HFF-Myc (cell line): ENCODE results near the gene ADAMTS14.

Experiments used
- DNase-seq: peaks from one replicate; pipeline ENCODE4 v3.0.0-alpha.2; 2011; ENCODE audit warnings: low read depth; ENCODE audit errors: extremely low read depth
- H3K4me3 ChIP-seq: replicated peaks from 2 replicates; pipeline ENCODE4 v1.5.1; 2011; ENCODE audit warnings: low read depth, mild to moderate bottlenecking, control low read depth, low read length
- TF ChIP-seq, protein P1 (sequence below): IDR thresholded peaks from 2 replicates; pipeline ENCODE4 v1.5.1; 2012; ENCODE audit warnings: mild to moderate bottlenecking, low read depth, low read length, control low read depth; ENCODE audit errors: missing control alignments

The ADAMTS14 gene

DNA sequence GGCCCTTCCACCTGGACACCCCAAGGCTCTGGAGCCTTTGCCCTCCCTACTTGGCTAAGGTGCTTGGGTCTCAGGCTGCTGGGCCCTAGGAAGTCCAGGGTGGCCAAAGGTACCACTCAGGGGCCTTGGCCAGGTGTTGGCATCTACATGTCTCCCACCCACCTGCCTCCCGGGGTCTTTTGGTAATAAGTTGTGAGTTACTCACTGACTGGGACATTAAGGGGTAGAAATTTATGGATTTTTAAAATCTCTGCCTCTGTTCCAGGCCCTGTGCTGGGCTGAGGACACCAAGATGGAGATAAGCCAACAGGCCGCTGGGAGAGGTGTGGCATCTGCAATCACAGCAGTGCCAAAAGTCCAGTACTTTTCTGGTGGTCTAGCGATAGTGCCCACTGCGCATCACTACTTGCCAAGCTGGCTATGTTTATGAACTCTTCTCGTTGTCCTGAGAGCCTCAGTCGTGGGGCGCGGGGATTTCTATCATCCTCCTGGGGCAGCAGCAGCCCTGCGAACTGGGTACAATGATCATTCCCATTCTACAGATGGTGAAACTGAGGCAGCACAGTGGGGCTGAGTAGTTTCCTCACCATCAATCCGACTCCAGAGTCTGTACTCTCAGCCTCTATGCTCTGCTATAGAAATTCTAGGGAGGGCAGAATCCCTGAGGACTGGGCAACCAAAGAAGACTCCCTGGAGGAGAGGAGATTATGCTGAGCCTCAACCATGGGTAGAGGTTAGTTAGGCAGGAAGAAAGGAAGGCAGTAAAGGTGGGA is 76.7 kb downstream of the ADAMTS14 start:
- DNase-seq: no peak
- TF ChIP-seq, protein P1, sequence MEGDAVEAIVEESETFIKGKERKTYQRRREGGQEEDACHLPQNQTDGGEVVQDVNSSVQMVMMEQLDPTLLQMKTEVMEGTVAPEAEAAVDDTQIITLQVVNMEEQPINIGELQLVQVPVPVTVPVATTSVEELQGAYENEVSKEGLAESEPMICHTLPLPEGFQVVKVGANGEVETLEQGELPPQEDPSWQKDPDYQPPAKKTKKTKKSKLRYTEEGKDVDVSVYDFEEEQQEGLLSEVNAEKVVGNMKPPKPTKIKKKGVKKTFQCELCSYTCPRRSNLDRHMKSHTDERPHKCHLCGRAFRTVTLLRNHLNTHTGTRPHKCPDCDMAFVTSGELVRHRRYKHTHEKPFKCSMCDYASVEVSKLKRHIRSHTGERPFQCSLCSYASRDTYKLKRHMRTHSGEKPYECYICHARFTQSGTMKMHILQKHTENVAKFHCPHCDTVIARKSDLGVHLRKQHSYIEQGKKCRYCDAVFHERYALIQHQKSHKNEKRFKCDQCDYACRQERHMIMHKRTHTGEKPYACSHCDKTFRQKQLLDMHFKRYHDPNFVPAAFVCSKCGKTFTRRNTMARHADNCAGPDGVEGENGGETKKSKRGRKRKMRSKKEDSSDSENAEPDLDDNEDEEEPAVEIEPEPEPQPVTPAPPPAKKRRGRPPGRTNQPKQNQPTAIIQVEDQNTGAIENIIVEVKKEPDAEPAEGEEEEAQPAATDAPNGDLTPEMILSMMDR: no peak
- H3K4me3 ChIP-seq: no peak overlapping the region

DNA sequence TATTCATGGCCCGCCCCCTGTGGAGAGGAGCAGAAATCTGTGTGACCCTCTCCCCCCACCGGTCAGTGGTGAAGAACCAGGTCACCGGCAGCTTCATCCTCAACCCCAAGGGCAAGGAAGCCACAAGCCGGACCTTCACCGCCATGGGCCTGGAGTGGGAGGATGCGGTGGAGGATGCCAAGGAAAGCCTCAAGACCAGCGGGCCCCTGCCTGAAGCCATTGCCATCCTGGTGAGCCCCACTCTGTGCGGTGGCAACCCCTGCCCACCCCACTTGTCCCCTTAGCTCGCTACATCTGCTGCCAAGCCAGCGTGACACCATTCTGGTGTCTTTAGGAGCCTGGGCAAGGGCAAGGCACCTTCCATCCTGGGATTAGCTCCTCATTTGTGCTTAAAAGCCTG is 77.5 kb downstream of the ADAMTS14 start:
- DNase-seq: no peak
- no peak overlapping the region for H3K4me3 ChIP-seq
- TF ChIP-seq, protein P1: no peak

DNA sequence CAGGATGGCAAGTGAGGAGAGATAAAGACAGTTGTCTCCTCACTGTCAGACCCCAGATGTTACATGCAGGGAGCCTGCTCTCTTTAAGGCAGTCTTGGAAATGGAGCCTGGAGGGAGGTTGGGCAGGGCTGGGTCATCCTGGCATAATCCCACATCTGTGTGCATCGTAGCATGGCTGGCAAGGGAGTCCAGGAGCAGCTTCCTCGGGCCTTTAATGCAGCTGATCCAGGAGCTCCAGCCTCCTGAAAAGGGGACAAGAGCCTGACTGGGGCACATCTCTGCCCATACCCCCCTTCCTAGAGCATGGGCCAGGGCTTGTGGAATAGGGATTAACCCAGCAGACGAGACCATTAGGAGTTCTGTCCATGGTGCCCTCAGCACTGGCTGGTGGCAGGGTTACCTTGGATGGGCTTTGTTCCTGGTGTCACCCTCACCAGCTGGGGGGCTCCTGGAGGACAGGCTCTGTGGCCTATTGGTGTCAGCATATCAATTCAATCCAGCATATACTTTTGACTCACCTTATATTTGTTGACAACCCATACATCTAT is 77.9 kb downstream of the ADAMTS14 start:
- no peak overlapping the region for H3K4me3 ChIP-seq
- no peak for DNase-seq
- TF ChIP-seq, protein P1: no peak

DNA sequence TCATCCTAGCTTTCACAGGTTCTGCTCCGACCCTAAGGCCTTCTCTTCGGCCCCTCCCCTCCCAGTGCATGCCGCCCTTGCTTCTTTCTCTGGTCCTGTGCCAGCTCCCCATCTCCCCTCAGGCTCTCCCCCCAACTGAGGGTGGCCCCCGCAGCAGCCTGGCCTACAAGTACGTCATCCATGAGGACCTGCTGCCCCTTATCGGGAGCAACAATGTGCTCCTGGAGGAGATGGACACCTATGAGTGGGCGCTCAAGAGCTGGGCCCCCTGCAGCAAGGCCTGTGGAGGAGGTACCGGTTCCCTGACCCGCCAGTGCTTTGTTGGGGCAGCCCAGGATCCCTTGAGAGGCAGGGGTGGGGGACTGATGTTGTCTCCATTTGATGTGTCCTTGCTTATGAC is 79.0 kb downstream of the ADAMTS14 start:
- no peak overlapping the region for H3K4me3 ChIP-seq
- no peak for DNase-seq
- TF ChIP-seq, protein P1: no peak

DNA sequence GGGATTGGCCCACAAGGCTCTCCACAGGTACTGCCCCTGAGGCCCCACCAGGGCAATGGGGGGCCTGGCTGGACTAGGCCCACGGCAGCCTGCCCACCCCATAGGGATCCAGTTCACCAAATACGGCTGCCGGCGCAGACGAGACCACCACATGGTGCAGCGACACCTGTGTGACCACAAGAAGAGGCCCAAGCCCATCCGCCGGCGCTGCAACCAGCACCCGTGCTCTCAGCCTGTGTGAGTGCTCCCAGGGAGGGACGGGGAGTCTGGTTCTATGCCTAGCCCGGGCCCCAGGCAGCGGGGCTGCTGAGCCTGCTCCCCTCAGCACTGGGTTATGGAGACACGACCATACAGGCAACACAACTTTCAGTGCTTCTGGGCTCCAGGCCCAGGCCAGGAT is 79.7 kb downstream of the ADAMTS14 start:
- no peak overlapping the region for H3K4me3 ChIP-seq
- no peak for DNase-seq
- TF ChIP-seq, protein P1: no peak

DNA sequence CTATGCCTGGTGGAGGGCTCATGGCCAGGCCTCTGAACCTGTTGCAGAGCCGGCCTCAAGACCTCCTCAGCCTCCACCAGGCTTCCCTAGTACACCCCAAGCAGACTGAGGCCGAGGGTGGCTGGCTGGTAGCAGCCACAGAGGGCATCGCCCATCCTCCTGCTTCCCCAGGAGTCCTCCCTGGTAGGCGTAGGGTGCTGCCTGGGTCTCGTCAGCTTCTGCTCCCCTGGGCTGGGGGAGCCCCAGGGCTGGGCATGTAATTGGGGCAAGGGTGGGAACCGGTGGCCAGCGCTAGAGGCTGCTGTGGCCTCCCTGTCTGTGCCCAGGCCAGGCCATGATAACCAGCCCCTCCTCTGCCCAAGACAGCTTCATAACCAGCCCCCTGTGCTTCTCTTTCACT is 80.3 kb downstream of the ADAMTS14 start:
- TF ChIP-seq, protein P1: no peak
- H3K4me3 ChIP-seq: no peak overlapping the region
- DNase-seq: no peak
